Measurements from ENCODE around the gene NHLRC3.
"Not testable (repeated sequence)": the region's sequence is repeated elsewhere in the genome, so short reads cannot be mapped to it uniquely, and the experiment has no call there.

Gene NHLRC3, protein sequence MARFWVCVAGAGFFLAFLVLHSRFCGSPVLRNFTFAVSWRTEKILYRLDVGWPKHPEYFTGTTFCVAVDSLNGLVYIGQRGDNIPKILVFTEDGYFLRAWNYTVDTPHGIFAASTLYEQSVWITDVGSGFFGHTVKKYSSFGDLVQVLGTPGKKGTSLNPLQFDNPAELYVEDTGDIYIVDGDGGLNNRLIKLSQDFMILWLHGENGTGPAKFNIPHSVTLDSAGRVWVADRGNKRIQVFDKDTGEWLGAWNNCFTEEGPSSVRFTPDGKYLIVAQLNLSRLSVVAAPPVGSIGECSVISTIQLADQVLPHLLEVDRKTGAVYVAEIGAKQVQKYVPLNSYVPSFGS

GRCh38 chr13:39037880-39038568 is at the start of gene NHLRC3, which contains the start of gene PROSER1:
TSS of gene NHLRC3 (plus strand) at chr13:39038456. CDS start at chr13:39038640, 184 bp downstream.
TSS of gene PROSER1 (minus strand) at chr13:39038089. CDS start at chr13:39037242, 847 bp downstream.
- Histone ChIP-seq H4K20me1 (ENCODE audit: insufficient read depth) (no peaks in the 10 kb centered on the region), H3K36me3 (ENCODE audit: insufficient read depth) (no peaks in the 10 kb centered on the region), H3K4me2 (peak within 1 kb of the TSS; percentile 93), H3K9ac (peak within 1 kb of the TSS; percentile 78), H3K4me3 (IDR thresholded peaks at IDR 0.05; ENCODE audit: insufficient read depth, low read depth, low read length) (no peak within 1 kb of the TSS), H3K79me2 (ENCODE audit: insufficient read depth, low read depth) (peaks cover 50% of the 10 kb centered on the region), H3K4me1 (ENCODE audit: low read depth, poor library complexity, severe bottlenecking) (peaks cover 46% of the 10 kb centered on the region), H3K27ac (peak within 1 kb of the TSS; percentile 89), H2AFZ (ENCODE audit: low read depth) (peak within 1 kb of the TSS; percentile 73), H3K27me3 (ENCODE audit: insufficient read depth, low read depth) (no peaks in the 10 kb centered on the region)
- TF ChIP-seq CTCF (conservative IDR thresholded peaks at IDR 0.05; ENCODE audit: low read depth, low read length) = no peak

GRCh38 chr13:38990693-38991092 is 47.6 kb upstream of the NHLRC3 start, which contains the start of gene STOML3:
TSS of gene STOML3 (minus strand) at chr13:38990831. CDS start at chr13:38990721, 110 bp downstream.
- TF ChIP-seq CTCF (conservative IDR thresholded peaks at IDR 0.05; ENCODE audit: low read depth, low read length) = no peak
- Histone ChIP-seq H3K36me3 (ENCODE audit: insufficient read depth) (no peaks in the 10 kb centered on the region), H2AFZ (ENCODE audit: low read depth) (no peak within 1 kb of the TSS), H3K4me2 (no peak within 1 kb of the TSS), H3K4me1 (ENCODE audit: low read depth, poor library complexity, severe bottlenecking) (no peaks in the 10 kb centered on the region), H3K9ac (no peak within 1 kb of the TSS), H3K27ac (no peak within 1 kb of the TSS), H3K79me2 (ENCODE audit: insufficient read depth, low read depth) (no peaks in the 10 kb centered on the region), H3K4me3 (IDR thresholded peaks at IDR 0.05; ENCODE audit: insufficient read depth, low read depth, low read length) (no peak within 1 kb of the TSS), H3K27me3 (ENCODE audit: insufficient read depth, low read depth) (no peaks in the 10 kb centered on the region), H4K20me1 (ENCODE audit: insufficient read depth) (no peaks in the 10 kb centered on the region)

DNA sequence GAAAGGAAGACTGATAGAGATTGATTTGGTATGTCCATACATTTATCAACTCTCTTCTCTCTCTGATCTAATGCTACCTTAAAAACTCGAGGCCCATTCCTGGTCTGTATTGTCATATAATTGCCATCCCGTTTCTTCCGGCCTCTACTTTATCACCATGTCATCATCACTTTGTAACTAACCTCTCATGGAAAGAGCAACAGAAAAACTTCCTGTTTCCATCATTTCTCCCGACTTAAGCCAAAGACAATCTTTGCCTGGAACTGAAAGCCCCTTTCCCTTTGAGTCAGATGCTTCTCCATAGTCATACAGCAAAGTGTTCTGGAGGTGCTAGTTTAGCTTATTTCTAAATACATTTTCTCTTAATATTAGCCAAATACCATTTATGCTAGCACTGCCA is 44.9 kb upstream of the NHLRC3 start:
- H3K4me2 ChIP-seq = no peak overlapping the region
- no peak overlapping the region for H2AFZ ChIP-seq (ENCODE audit: low read depth)
- H3K36me3 ChIP-seq (ENCODE audit: insufficient read depth) = no peaks in the 10 kb centered on the region
- H3K27me3 ChIP-seq (ENCODE audit: insufficient read depth, low read depth) = no peaks in the 10 kb centered on the region
- H3K27ac ChIP-seq = no peak overlapping the region
- no peak overlapping the region for H3K9ac ChIP-seq
- H3K4me3 ChIP-seq (IDR thresholded peaks at IDR 0.05; ENCODE audit: insufficient read depth, low read depth, low read length) = no peak overlapping the region
- TF ChIP-seq CTCF (conservative IDR thresholded peaks at IDR 0.05; ENCODE audit: low read depth, low read length) = no peak
- H3K4me1 ChIP-seq (ENCODE audit: low read depth, poor library complexity, severe bottlenecking) = no peaks in the 10 kb centered on the region
- H4K20me1 ChIP-seq (ENCODE audit: insufficient read depth) = no peaks in the 10 kb centered on the region
- H3K79me2 ChIP-seq (ENCODE audit: insufficient read depth, low read depth) = no peaks in the 10 kb centered on the region

DNA sequence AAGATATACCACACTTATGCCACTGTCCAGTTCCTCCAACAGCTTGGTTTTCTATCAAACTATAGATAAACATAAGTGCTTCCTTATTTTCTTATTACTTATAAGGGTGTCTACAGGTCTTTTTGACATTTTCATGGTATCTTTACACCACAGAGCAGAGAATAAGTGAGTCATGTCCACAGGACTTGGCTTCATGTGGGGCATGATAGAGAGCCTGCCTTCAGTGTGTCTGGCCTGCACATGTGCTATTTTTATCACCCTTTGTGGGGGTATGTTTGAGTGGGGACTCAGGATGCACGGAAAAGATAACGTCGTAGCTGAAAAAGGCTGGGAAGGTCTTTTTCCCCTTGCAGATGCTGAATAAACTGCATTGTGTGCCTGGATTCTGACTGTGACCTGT is 39.5 kb upstream of the NHLRC3 start:
- Histone ChIP-seq H3K4me3 (IDR thresholded peaks at IDR 0.05; ENCODE audit: insufficient read depth, low read depth, low read length) (no peak overlapping the region), H3K9ac (no peak overlapping the region), H3K36me3 (ENCODE audit: insufficient read depth) (no peaks in the 10 kb centered on the region), H3K27ac (no peak overlapping the region), H3K4me1 (ENCODE audit: low read depth, poor library complexity, severe bottlenecking) (no peaks in the 10 kb centered on the region), H2AFZ (ENCODE audit: low read depth) (no peak overlapping the region), H3K4me2 (no peak overlapping the region), H4K20me1 (ENCODE audit: insufficient read depth) (no peaks in the 10 kb centered on the region), H3K79me2 (ENCODE audit: insufficient read depth, low read depth) (no peaks in the 10 kb centered on the region), H3K27me3 (ENCODE audit: insufficient read depth, low read depth) (no peaks in the 10 kb centered on the region)
- TF ChIP-seq CTCF (conservative IDR thresholded peaks at IDR 0.05; ENCODE audit: low read depth, low read length) = no peak

DNA sequence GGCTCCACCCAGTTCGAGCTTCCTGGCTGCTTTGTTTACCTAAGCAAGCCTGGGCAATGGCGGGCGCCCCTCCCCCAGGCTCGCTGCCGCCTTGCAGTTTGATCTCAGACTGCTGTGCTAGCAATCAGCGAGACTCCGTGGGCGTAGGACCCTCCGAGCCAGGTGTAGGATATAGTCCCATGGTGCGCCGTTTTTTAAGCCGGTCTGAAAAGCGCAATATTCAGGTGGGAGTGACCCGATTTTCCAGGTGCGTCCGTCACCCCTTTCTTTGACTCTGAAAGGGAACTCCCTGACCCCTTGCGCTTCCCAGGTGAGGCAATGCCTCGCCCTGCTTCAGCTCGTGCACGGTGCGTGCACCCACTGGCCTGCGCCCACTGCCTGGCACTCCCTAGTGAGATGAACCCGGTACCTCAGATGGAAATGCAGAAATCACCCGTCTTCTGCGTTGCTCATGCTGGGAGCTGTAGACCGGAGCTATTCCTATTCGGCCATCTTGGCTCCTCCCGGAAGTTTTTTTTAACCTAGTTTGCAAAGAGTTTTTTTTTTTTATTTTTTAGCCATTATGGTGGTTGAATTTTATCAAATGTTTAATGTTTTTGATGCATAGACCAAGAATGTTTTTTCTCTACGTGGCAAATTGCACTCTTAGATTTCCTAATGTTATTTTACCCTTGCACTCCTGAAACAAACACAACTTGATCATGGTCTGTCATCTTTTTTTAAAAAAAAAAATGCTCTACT is 31.7 kb upstream of the NHLRC3 start:
- not testable (repeated sequence) for H3K27ac ChIP-seq; H3K36me3 ChIP-seq (ENCODE audit: insufficient read depth); H4K20me1 ChIP-seq (ENCODE audit: insufficient read depth); H3K4me1 ChIP-seq (ENCODE audit: low read depth, poor library complexity, severe bottlenecking); H3K4me3 ChIP-seq (IDR thresholded peaks at IDR 0.05; ENCODE audit: insufficient read depth, low read depth, low read length); H3K27me3 ChIP-seq (ENCODE audit: insufficient read depth, low read depth); H3K79me2 ChIP-seq (ENCODE audit: insufficient read depth, low read depth); H3K9ac ChIP-seq; H3K4me2 ChIP-seq; H2AFZ ChIP-seq (ENCODE audit: low read depth)

Measured in KMS-11 (cell line).